GM18867 (cell line): Measurements from ENCODE around the gene WFIKKN2.

Experiments used
- ATAC-seq: cut with Tn5 transposase; IDR thresholded peaks from one replicate; pipeline ENCODE4 v1.9.1; 2021; ENCODE audit warnings: mild to moderate bottlenecking, moderate library complexity; ENCODE audit not compliant: unreplicated experiment

Gene WFIKKN2

DNA sequence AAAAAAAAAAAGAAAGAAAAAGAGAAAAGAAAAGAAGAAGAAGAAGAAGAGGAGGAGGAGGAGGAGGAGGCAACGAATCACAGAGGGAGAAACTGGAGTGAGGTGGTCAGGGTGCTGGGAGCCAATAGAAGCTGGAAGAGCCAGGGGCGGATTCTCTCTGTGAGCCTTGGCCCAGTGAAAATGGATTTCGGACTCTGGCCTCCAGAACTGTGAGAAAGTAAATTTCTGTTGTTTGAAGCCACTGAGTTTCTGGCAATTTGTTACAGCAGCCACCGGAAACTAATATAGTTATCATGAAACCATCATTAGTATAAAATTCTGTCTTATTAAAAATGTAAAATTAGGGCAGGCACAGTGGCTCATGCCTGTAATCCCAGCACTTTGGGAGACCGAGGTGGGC, 27.7 kb upstream of the WFIKKN2 start:
- no peak for ATAC-seq

DNA sequence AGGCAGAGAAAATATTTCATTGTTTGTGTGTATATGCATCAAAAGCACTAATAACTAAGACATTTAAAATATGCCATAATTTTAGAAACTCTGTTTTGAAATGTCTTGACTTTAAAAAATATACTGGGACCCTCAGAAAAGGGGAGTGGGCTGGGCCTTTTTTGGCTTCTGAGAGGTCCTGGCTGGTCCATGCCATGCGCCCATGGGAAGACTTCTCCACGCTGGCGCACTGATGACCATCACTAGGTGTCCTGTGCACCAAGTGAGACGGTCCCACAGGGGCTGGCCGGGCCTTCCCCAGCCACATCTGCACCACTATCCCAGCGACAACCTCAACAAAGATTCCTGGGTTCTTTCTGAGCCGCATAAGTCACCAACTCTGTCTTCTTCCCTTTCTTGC, 27.0 kb upstream of the WFIKKN2 start:
- no peak for ATAC-seq

DNA sequence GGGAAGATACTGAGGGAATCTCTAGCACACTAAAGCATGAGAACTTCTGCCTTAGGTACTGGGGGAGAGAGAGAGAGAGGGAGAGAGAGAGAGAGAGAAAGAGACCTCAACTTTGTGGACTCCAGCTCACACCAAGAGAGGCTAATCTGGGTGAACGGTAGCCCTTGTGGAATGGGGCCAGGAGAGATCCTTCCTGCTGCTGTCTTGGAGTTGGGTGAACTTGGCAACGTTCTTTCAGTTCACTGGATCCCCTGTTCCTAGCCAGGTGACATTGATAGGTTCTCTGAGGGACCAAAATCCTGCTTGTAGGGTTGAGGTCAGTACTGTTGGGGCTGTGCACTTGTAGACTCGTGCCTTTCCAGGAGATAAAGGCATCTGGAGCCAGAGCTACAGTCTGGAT, 26.5 kb upstream of the WFIKKN2 start:
- ATAC-seq: no peak

DNA sequence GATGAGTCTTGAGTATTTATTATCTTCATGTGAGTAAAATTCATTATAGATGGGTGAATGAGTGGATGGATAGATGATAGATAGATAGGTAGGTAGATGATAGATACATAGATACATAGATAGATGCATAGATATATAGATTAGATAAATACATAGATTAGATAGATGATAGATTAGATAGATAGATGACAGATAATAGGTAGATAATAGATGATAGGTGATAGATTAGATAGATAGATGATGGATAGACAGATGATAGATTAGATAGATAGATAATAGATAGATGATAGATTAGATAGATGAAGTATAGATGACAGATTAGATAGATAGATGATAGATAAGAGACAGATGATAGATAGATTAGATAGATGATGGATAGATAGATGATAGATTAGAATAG, 21.8 kb upstream of the WFIKKN2 start:
- no peak for ATAC-seq

DNA sequence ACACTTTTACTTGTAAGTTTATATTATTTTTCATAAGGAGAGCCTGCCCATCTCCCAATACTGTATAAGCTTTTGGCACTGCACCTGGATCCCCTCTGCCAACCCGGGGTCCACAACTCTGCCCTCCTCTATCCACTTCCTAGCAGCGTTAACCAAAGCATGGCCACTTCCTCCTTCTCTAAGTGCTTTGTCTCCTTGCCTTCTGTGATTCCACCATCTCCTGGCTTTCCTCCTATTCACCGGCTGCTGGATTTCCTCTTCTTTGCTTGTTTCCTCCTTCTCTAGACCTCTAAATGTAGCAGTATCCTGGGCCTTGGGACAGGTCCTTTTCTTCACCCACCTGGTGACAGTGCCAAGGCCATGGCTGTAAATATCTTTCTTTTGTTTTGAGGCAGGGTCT, 20.0 kb upstream of the WFIKKN2 start:
- no peak for ATAC-seq

DNA sequence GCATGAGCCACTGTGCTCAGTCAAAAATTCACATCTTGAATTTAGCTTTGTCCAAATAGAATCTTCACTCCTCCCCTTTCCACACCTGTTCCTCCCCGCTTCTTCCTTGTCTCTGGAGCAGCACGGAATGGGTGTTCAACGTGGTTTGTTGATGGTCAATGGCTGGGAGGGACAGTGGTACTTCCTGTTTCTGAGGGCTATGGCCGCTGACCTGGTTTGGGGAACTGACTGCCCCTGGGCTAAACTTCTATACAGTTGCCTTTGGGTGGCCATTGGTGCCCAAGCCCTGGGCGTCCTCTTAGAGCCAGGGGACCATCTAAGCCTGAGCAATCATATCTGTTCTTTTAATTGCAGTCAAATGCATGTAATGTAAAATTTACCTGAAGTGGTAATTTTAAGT, 19.1 kb upstream of the WFIKKN2 start:
- no peak for ATAC-seq

DNA sequence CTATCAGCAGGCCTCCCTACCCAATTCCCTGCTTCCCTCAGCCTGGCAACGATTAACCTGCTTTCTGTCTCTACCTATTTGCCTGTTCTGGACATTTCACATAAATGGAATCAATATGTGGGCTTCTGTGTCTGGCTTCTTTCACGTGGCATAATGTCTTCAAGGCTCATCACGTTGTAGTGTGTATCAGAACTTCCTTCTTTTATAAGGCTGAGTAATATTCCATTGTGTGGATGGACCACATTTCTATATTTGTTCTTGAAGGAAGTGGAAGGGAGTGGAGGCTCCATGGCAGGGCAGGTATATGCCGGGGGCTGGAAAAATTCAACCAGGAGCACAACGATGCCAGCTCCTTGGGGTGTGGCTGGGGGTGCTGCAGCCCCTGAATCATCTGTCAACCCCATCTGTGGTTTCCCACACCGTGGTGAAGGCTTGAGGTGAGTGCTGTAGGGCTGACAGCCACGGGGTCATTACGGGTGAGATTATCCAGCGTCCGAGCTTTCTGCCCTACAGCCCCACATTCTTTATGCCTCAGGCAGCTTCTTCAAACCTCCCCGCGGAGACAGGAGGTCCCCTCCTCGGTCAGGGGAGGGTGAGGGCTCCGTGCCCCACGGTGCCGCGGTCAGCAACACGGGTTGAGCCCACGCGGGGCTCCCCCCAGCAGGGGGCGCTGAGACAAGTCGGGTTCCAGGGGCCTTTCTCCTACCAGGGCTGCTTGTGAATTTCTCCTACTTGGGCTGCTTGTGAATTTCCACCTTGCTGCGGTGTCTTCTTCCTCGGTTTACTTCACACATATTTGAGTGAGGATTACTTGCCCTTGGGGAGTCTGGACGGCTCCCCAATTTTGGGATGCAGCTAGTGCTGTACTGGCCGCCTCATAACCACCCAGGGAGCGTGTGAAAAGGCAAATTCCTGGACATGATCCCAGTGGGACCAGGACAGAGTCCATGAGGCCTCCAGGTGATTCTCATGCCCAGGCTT, 18.3 kb upstream of the WFIKKN2 start:
- peak; percentile 51 for ATAC-seq

DNA sequence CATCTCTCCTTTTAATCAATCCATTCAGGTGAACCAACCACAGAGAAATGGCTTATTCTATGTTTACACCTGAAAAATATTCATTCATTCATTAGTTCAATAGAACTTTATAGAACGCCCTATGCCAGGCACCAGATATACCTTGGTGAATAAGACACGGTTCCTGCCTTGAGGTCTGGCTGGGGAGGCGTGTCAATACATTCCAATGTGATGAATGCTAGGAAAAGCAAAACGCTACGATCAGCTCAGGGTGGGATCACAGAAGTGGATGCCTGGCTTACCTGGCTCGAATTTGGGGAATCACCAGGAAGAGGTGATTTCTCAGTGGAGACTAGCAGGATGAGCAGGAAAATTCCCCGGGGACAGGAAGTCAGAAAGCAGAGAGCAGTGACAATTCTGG, 17.5 kb upstream of the WFIKKN2 start:
- no peak for ATAC-seq

DNA sequence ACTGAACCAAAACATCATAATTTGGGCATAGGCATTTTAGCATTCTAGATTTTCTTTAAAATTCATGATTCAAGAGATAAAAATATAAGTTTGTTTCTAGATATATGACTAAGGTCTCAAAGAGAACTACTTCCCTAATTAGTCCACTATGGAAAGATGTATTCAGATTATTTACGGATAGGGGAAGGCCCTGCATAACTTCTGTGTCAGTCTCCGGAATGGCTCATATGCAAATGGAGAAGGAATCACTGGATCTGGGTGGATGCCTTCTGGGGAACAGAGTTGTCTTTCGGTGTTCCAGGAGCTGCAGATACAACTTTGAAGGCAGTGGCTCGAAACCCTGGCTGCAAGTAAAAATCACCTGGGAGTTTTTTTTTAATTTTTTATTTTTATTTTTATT, 17.1 kb upstream of the WFIKKN2 start:
- ATAC-seq: no peak

DNA sequence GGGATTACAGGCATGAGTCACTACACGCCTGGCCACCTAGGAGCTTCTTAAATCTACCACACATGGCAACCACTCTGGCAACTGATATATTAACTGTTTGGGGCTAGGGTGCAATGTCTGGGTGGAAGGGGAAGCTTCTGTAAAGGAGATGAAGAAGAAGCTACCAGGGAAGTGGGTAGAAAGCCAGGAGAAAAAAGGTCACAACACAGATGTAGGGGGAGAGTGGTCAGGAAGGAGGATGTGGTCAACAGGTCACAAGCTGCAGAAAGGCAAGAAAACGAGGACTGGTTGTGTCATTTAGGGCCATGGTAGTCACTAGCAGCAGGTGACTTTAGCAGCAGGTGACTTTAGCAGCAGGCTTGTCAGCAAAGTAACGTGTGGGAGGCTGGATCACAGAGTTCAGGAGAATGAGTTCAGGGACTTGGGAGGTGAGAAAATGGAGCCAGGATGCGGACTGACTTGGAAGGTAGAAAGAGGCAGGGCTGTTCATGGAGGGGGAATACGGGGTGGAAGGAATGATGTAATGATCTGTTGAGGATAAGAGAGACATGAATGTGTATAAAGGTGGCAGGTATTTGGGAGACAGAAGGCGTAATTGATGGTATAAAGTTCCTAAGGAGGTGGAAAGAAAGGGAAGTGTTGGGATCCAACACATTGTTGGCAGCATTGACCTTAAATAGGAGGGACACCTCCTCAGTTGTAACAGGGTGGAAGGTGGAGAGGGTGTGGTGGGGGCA, 16.3 kb upstream of the WFIKKN2 start:
- no peak for ATAC-seq

DNA sequence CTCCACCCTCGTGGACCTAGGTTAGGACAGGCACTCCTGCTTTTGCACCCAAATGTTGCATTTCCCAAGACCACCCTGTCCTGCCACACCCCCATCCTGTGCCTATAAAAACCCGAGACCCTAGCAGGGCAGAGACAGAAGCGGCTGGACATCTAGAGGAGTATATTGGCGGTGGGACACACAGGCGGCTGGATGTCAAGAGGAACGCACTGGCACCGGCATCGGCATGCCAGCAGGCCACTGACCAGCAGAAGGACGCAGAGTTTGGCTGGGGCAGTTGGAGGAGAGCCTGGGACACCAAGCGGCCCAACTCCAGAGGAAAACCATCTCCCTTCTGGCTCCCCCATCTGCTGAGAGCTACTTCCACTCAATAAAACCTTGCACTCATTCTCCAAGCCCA, 14.7 kb upstream of the WFIKKN2 start:
- no peak for ATAC-seq

DNA sequence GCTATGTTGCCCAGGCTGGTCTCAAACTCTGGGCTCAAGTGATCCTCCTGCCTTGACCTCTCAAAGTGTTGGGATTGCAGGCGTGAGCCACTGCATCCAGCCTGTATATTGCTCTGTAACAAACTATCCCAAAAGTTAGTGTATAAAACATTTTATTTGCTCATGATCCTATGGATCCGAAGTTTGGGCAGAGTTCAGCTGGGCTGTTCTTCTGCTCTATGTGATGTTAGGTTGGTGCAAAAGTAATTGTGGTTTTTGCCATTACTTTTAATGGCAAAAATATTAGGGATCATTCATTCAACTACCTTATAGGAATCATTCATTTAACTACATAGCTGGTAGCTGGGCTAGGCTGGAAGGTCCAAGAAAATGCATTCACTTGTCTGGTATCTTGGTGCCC, 12.8 kb upstream of the WFIKKN2 start:
- no peak for ATAC-seq

DNA sequence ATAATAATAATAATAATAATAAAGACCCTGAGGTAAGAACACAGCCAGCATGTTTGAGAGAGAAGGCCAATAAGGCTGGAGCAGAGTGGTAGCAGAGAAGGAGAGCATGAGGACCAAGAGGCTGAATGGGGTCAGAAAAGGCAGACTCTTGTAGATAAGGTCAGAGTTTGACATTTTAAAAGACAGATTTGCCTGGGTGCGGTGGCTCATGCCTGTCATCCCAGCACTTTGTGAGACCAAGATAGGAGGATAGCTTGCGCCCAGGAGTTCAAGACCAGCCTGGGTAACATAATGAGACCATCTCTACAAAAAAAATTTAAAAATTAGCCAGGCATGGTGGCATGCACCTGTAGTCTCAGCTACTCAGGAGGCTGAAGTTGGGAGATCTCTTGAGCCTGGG, 11.0 kb upstream of the WFIKKN2 start:
- no peak for ATAC-seq

DNA sequence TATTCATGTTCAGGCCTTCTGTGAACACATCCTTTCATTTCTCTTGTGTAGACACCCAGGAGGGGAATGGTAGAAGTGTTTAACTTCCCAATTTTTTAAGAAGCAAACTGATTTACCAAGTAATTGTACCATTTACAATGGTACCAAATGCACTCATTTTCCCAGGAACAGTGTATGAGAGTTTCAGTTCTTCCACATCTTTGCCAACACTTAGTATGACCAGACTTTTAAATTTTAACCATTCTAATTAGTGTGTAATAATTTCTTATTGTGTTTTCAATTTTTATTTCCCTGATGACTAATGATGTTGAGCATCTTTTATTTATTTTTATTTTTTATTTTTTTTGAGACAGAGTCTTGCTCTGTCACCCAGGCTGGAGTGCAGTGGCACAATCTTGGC, 10.2 kb upstream of the WFIKKN2 start:
- ATAC-seq: no peak

DNA sequence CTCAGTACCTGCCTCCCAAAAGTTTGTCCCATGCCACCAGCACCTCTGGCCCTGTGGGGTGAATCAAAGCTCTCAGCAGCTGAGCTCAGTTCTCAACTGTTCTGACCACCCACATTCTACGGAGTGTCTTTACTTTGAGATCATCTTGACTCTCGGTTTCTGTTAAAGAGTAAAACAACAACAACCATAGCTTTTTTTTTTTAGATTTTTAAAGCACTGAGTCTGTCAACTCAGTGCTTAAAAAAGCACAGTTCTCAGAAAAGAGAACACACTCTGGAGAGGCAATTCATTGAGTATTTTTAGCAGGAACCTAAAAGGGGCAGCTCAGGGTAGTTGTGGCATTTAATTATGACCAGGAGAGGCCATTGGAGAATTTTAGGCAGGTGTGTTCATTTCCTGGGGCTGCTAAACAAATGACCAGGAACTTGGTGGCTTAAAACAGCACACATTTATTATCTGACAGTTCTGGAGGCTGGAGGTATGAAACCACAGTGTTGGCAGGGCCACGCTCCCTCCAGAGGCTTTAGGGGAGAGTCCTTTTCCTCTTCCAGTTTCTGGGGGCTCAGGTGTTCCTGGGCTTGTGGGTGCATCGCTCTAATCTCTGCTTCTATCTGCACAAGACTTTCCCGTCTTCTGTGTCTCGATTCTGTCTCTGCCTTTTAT, 6.7 kb upstream of the WFIKKN2 start:
- peak; percentile 78 for ATAC-seq

DNA sequence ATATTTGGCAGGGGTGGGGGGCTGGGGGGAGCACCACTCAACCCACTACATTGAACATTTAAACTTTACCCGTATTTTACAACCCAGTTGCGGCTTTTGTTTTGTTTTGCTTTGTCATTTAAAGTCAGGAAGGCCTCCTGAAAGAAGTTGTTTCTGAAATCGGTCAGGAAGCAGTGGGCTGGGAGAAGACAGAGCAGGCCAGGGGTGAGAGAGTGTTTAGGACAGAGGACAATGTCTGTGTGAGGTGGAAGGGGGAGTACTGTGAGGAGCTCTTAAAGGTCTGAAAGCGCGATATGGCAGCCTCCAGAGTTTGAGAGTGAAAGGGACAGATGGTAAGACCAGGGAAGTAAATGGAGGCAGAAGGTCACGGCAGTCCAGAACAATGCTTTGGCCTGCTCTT, 6.1 kb upstream of the WFIKKN2 start:
- no peak for ATAC-seq

DNA sequence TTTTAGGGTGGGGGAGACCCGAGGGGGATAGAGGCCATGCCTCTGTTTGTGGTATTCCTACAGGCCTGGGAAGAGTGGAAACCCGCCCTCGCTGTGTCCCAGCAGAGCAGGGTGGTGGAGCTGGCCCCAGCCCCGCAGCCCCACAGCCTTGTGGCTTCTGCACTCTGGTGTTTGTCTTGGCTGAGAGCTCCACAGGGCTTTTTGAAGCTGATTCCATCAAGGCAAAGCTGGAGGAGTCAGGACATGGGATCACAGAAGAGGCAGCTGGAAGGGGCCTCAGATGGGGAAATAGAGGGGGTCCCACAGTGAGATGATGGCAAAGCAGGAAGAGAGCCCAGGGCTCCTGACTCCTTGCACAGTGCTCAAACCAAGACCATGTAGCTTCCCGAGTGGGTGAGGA, 5.0 kb upstream of the WFIKKN2 start:
- no peak for ATAC-seq

DNA sequence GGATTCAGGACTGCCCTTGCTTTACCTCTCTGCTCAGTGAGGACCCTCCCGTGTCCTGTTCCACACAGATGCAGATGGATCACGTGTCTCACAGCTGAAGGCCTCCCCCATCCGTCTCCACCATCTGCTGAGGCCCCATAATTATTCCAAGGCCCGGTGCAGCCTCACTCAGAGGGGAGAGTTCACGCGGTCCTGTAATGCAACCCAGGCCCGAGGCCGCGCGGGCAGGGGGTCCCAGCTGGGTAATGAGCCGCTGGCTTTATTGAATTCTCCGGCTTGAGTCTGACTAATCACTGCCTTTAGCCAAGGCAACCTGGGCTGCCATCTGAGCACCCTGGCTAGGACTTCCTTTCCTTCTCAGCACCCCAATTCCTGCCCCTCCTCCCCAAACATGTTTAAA, 4.4 kb upstream of the WFIKKN2 start:
- ATAC-seq: no peak

DNA sequence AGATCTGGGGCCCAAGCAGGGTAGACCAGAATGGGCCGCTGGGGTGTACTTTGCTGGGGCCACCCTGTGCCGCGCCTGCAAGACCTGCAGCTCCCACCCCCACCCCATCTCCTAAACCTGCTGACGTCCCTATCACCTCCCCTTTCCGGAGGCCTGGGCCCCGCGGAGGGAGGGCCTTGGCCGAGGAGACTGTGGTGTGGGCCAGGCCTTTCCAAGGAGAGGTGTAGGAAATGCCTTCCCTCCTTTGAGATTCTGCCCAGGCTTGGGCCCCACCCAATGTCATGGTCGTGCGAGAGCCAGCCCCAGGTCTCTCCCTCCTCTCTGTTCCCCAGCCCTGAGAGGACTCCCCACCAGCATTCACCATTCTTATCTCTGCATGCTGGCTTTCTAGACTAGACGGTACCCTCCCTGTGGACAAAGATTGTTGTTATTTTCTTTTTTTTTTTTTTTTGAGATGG, 3.9 kb upstream of the WFIKKN2 start:
- no peak for ATAC-seq

DNA sequence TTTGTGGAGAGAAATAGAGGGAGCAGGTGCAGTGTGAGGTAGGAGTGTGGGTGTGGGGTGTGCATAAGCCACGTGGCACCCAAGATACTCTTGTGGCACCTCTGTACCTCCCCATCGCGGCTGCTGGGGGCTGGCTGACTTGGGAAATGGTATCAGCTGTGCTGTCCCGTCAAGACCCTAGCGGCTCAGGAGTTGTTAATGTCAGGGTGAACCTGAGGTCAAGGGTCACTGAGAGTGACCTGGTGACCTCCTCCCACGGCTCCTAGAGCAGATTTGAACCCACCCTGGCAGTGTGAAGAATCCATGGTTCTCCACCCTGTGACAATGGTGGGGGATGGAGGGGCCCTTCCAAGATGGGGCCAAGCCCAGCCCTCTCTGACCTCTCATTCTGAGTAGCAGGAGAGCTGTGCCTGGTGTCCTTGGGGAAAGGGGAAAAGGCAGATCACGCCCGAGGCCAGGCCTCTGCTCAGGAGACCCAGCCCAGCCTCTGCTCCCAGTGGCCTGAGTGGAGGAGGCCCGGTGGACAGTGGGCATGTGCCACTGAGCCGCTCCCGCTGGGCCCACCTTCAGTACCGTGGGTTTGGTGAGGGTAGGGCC, 3.0 kb upstream of the WFIKKN2 start:
- ATAC-seq: no peak

DNA sequence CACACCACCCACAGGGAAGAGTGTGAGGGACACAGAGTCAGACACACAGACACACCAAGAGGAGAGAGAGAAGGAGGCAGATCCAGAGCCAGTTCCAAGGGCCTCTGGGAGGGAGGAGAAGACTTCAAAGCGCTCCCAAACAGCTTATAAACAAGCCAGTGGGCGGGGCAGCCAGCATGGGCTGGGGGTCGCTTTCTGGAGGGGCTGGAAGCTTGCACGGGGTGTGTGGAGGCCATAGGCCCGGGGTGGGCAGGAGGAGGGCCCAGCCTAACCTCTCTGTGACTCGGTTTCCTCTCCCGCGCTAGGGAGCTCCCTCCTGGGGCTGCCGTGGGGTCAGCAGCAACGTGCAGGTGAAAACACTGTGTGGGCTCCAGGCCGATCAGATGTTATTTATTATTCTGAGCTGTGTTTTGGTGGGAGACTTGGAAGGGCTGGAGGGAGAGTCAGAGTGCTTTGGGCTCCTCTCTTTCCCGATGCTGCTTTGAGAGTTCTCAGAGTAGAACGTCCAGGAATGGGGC, 2.5 kb upstream of the WFIKKN2 start:
- ATAC-seq: no peak
